GM23338 (cell line): Measurements from ENCODE around the gene DDI2. TPM values are rescaled to one million over a fixed set of nuclear protein-coding genes. Genes with fewer than 3 reads are reported as not detected.
A peak's percentile ranks its signal among the peaks of the same experiment; 100 is the strongest.
"Not testable (repeated sequence)": the region's sequence is repeated elsewhere in the genome, so short reads cannot be mapped to it uniquely, and the experiment has no call there.

Experiments
- ATAC-seq: fragments of 200-7000 bp; cut with Tn5 transposase; 3 replicates; pipeline ENCODE4 v1.9.1; 2020
- DNase-seq: peaks from one replicate; pipeline ENCODE4 v3.0.0-alpha.2; 2015; ENCODE audit warnings: low spot score
- H2AFZ ChIP-seq: fragments of 200-600 bp; sonication (generic); 2 replicates; pipeline ENCODE4 v1.8.0; 2016; ENCODE audit warnings: antibody characterized with exemption, mild to moderate bottlenecking, moderate library complexity
- H3F3A ChIP-seq: fragments of 200-600 bp; sonication (generic); replicated peaks from 2 replicates; pipeline ENCODE4 v1.8.0; 2017; ENCODE audit warnings: antibody characterized with exemption, mixed run types, low read depth
- H3K27ac ChIP-seq: fragments of 200-600 bp; sonication (generic); 2 replicates; pipeline ENCODE4 v1.6.1; 2016; ENCODE audit warnings: low read depth
- H3K27me3 ChIP-seq: fragments of 200-600 bp; sonication (generic); 2 replicates; pipeline ENCODE4 v1.8.0; 2016; ENCODE audit warnings: mild to moderate bottlenecking, mixed run types, moderate library complexity; ENCODE audit not compliant: insufficient read depth
- H3K36me3 ChIP-seq: fragments of 200-600 bp; sonication (generic); 2 replicates; pipeline ENCODE4 v1.8.0; 2016; ENCODE audit warnings: mild to moderate bottlenecking; ENCODE audit not compliant: insufficient read depth
- H3K4me1 ChIP-seq: fragments of 200-600 bp; sonication (generic); 2 replicates; pipeline ENCODE4 v1.8.0; 2016; ENCODE audit warnings: mild to moderate bottlenecking, moderate library complexity; ENCODE audit not compliant: insufficient read depth
- H3K4me2 ChIP-seq: fragments of 200-600 bp; sonication (generic); 2 replicates; pipeline ENCODE4 v1.7.1; 2017; ENCODE audit warnings: mixed run types
- H3K4me3 ChIP-seq: fragments of 200-600 bp; sonication (generic); 2 replicates; pipeline ENCODE4 v1.6.1; 2016; ENCODE audit warnings: mixed run types
- H3K79me2 ChIP-seq: fragments of 200-600 bp; sonication (generic); replicated peaks from 2 replicates; pipeline ENCODE4 v1.8.0; 2017; ENCODE audit warnings: mild to moderate bottlenecking; ENCODE audit not compliant: insufficient read depth
- H3K9me2 ChIP-seq: fragments of 200-600 bp; sonication (generic); 2 replicates; pipeline ENCODE4 v1.8.0; 2017; ENCODE audit not compliant: insufficient read depth
- H4K20me1 ChIP-seq: fragments of 200-600 bp; sonication (generic); replicated peaks from 2 replicates; pipeline ENCODE4 v1.8.0; 2017; ENCODE audit warnings: mild to moderate bottlenecking; ENCODE audit not compliant: insufficient read depth
- H3K27ac Mint-ChIP-seq: 2 replicates; pipeline ENCODE4 v1.8.0; 2020; ENCODE audit warnings: inconsistent platforms, mild to moderate bottlenecking, moderate library complexity, mixed read lengths
- H3K27me3 Mint-ChIP-seq: 3 replicates; pipeline ENCODE4 v1.8.0; 2022; ENCODE audit warnings: low read depth, mild to moderate bottlenecking, moderate library complexity, mixed read lengths, inconsistent platforms; ENCODE audit not compliant: insufficient read depth, poor library complexity
- H3K36me3 Mint-ChIP-seq: 3 replicates; pipeline ENCODE4 v1.8.0; 2021; ENCODE audit warnings: low read depth, mild to moderate bottlenecking, inconsistent platforms, moderate library complexity, mixed read lengths
- H3K4me1 Mint-ChIP-seq: 3 replicates; pipeline ENCODE4 v1.8.0; 2020; ENCODE audit warnings: mild to moderate bottlenecking, inconsistent platforms, mixed read lengths
- H3K4me3 Mint-ChIP-seq: 3 replicates; pipeline ENCODE4 v1.8.0; 2021; ENCODE audit warnings: moderate library complexity, mild to moderate bottlenecking, inconsistent platforms, mixed read lengths
- H3K9me3 Mint-ChIP-seq: 3 replicates; pipeline ENCODE4 v1.8.0; 2020; ENCODE audit warnings: moderate library complexity, mild to moderate bottlenecking, inconsistent platforms, mixed read lengths
- CTCF ChIP-seq, 2 experiments: fragments of 200-600 bp in 1 of 2; sonication (generic) in 1 of 2; conservative IDR thresholded peaks; 2 replicates each; pipeline versions ENCODE4 v1.5.1 to v1.6.1; 2016 to 2017; ENCODE audit warnings: antibody characterized with exemption in 2 of 2, low read depth in 2 of 2, mild to moderate bottlenecking in 2 of 2, moderate library complexity in 1 of 2
- EZH2phosphoT487 ChIP-seq: fragments of 200-600 bp; sonication (generic); IDR thresholded peaks from one replicate; pipeline ENCODE4 v1.8.1; 2018; ENCODE audit warnings: antibody characterized with exemption; ENCODE audit not compliant: unreplicated experiment
- JUNB ChIP-seq: IDR thresholded peaks from one replicate; pipeline ENCODE4 v1.6.1; 2016; ENCODE audit warnings: antibody characterized with exemption; ENCODE audit not compliant: unreplicated experiment
- ZNF462 ChIP-seq: fragments of 250-450 bp; sonication (Bioruptor Pico); IDR thresholded peaks from 2 replicates; pipeline ENCODE4 v1.5.0; 2020; ENCODE audit warnings: mild to moderate bottlenecking, moderate library complexity
- polyA plus RNA-seq: library from polyadenylated mRNA; unstranded; fragments of >200 nt; fragmentation: Nextera tagmentation; extraction: Ambion mirVana; gene quantifications from 2 replicates; pipeline ENCODE4 v1.2.1, GENCODE V29; 2016
- total RNA-seq: library from RNA; depleted of rRNA; stranded (reverse); fragments of >200 nt; shearing (Covaris generic); gene quantifications from 2 replicates; pipeline ENCODE4 v1.2.3, GENCODE V29; 2014

DDI2 gene
- total and polyA plus RNA-seq, 2 experiments from 2014 or later: 8.0 to 43.3 TPM

- no peak for TF ChIP-seq ZNF462 (CRISPR knock-in tag)
These were observed 32.7 kb downstream of the DDI2 start (continued) for GRCh38 chr1:15649937-15650336.

- Mint-ChIP-seq H3K36me3 (peaks cover 65% of the 10 kb centered on the region), H3K27me3 (peaks cover 8% of the 10 kb centered on the region), H3K27ac (no peak overlapping the region), H3K9me3 (no peaks in the 10 kb centered on the region), H3K4me3 (no peak overlapping the region), H3K4me1 (no peaks in the 10 kb centered on the region)
- Histone ChIP-seq H3K4me2 (no peak overlapping the region), H3K27ac (no peak overlapping the region), H3K4me3 (no peak overlapping the region), H3K27me3 (no peaks in the 10 kb centered on the region), H3K9me2 (no peaks in the 10 kb centered on the region), H2AFZ (no peak overlapping the region), H4K20me1 (no peaks in the 10 kb centered on the region; the same call in none of the 2 replicates), H3K4me1 (no peaks in the 10 kb centered on the region), H3K36me3 (peaks cover 44% of the 10 kb centered on the region), H3K79me2 (peaks cover 15% of the 10 kb centered on the region), H3F3A (0 out of 2 replicates have a peak, but pooled peaks cover 5% of the 10 kb centered on the region)
- TF ChIP-seq EZH2phosphoT487: peak; percentile 58
- TF ChIP-seq JUNB: no peak
- no peak for TF ChIP-seq CTCF (conservative IDR thresholded peaks at IDR 0.05; ENCODE audit: low read depth in 2 of 2)
- no peak for DNase-seq
- ATAC-seq: no peak
These were observed 33.2 kb downstream of the DDI2 start for GRCh38 chr1:15650433-15650832.

GRCh38 chr1:15652130-15652529 is 34.9 kb downstream of the DDI2 start:
- H3K79me2 ChIP-seq, H3K4me1 Mint-ChIP-seq, H3K9me2 ChIP-seq, H3F3A ChIP-seq, H3K4me3 ChIP-seq, DNase-seq, H3K27me3 ChIP-seq, H3K9me3 Mint-ChIP-seq, H3K27me3 Mint-ChIP-seq, H3K27ac ChIP-seq, H3K4me2 ChIP-seq, H4K20me1 ChIP-seq, H3K4me3 Mint-ChIP-seq, H3K4me1 ChIP-seq, ATAC-seq, H3K27ac Mint-ChIP-seq, H2AFZ ChIP-seq: not testable (repeated sequence)
- peaks cover 59% of the 10 kb centered on the region for H3K36me3 ChIP-seq
- H3K36me3 Mint-ChIP-seq: peaks cover 68% of the 10 kb centered on the region
